HG03521 (cell line): ENCODE results near the gene TMBIM6.

Experiments
- ATAC-seq: cut with Tn5 transposase; IDR thresholded peaks from one replicate; pipeline ENCODE4 v1.9.1; 2021; ENCODE audit warnings: mild to moderate bottlenecking, moderate library complexity; ENCODE audit not compliant: unreplicated experiment

TMBIM6 gene

DNA sequence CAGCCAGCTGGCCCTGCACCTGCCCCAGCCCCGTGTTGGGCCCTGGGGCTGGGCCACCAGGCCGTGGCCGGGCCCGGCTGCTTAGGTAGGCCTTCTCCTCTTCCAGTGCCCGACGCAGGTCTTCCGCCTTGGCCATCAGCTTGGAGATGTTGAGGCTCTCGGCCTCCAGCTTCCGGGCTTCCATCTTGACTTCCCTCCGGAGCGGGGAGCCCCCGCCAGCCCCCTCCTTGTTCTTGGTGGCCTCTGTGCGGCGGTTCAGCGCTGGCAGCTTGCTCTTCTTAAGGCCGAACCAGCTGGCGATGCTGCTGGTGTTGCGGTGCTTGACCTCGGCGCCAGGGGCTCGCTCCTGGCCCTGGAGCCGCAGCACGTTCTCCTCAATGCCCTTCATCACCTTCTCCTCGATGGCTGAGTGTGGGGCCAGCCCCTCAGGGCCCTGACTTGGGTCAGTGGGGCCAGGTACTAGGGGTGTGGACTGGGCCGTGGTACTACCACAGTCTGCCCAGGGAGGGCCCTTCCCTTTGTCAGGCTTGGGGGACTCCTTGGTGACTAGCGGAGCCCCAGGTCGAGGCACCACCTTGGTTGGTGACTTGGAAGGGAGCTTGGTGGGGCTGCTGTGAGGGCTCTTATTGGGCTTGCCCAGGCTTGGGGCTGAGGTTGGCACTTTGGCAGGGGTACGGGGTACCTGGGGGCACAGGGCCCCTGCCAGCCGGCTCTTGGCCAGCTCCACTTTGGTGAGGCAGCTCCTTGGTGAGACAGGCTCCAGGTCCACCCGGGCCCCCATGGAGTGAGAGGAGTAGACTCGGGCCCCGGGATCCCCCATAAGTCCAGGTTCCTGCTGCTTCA is 53.7 kb downstream of the TMBIM6 start:
- no peak for ATAC-seq

DNA sequence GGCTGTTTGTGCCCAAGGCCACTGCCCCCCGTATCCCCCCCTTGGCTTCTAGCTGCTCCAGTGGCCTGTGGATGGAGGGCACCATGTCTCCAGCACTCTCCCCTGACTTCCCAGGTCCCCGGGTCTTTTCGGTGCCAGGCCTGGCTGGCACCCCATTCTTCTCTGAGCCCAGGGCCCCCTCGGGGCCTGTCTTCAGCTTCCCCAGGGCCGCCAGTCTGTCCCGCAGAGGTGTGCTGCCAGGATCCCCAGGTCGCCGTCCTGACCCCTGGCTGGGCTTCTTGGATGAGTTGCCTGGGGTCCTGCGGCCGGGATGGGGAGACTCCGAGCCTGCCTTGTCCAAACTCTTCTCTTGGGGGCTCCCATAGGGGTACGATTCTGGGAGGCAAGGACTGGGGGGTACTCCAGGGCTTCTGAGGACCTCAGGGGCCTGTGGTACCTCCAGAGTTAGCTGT is 54.3 kb downstream of the TMBIM6 start:
- no peak for ATAC-seq

DNA sequence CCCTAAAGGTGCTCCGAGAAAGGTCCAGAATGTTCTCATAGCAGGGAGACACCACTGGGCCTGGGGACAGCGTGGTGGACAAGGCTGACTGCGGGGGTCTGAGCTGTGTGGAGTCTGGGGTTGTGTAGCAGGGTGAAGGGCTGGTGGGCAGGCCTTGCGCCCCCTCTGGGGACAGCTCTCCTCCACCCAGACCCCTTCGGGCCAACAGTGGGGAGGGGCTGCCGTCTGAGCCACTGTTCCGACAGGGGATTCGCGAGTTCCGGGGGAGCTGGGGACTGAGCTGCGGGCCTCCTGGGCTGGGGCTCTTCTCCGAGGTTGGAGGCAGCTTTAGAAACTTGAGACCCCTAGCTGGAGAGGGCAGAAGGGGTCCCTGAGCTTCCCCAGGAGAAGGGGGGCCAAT is 54.8 kb downstream of the TMBIM6 start:
- ATAC-seq: no peak

DNA sequence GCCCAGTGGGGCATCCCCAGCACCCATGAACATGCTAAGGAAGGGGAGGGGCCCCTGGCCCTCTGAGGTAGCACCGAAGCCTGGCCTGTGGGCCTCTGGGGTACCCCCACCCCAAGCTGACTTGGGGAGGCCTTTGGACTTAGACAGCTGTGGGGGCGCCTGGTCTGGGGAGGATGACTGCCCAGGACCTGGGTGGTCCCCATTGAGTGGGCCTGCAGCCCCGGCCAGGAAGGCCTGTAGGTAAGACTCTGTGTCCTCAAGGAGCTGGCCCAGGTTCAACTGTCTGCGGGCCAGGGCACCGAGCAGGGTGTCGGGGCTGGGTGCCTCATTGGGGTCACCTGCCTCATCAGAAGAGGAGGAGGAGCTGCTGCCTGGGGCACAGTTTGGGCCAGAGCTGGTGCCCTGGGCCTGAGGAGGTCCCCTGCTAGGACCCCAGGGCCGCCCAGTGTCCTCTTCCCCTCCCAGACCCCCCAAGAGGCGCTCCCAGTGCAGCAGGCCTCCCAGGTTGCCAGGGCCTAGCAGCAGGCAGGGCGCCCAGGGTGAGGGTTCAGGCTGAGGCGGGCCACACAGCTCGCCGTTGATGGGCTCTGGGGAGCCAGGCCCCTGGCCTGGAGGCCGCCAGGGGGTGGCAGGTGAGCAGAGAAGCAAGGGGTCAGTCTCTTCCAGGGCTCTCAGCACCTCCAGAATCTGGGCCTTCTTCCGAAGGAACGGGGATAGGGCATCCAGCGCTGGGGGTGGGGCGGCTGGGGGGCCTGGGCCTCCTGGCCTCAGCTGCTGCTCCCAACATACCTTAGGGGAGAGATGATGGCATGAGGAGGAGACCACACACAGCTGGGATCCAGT is 55.5 kb downstream of the TMBIM6 start:
- ATAC-seq: no peak

DNA sequence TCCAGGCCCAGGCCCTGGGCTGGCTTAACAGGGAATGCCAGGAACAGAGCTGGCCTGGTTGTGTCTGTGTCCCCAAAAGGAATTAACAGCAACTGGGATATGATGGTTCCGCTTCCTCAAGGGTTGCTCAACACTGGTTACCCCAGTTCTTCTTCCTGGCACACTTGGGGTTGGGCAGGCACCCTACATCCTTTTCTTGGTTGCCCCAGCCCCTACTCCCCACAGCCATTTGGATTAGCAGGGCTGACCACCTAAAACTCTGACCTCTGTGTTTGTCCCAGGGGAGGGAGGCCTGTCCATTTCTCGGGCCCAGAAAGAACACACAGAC is 56.1 kb downstream of the TMBIM6 start:
- ATAC-seq: no peak

DNA sequence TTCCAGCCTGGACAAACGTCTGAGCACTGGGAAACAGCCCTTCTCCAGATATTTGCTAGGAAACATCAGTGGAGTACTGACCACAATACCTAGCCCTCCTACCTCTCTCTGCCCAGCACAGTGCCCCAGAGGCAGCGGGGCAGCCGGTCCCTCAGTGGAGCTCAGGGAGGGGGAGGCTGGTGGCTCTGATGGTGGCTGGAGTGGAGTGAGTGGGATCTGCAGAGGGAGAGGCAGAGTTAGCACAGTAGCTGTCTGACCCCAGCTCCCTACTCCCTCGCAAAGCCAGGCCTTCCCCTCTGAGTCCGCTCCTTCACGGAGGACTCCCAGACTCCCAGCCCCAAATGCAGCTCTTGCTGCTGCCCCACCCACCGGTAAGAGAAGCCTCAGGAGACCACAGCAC is 56.9 kb downstream of the TMBIM6 start:
- no peak for ATAC-seq

DNA sequence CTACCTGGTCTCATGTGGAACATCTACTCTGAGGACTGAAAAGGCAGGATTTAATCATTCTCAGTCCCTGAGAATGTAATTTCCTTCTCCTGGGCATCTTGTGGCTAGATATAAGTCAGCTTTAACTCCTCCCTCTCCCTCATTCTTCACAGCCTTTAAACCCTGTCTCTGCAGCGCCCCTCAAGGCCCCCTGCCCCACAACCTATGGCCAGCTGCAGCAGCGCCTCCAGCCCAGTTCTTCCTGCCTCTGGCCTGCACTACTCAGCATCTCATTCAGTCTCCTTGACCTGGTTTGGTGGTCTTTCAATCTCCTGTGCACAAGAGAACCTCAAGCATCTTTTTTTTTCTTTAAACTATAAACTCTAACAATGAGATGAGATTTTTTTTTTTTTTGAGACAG is 57.6 kb downstream of the TMBIM6 start:
- no peak for ATAC-seq

DNA sequence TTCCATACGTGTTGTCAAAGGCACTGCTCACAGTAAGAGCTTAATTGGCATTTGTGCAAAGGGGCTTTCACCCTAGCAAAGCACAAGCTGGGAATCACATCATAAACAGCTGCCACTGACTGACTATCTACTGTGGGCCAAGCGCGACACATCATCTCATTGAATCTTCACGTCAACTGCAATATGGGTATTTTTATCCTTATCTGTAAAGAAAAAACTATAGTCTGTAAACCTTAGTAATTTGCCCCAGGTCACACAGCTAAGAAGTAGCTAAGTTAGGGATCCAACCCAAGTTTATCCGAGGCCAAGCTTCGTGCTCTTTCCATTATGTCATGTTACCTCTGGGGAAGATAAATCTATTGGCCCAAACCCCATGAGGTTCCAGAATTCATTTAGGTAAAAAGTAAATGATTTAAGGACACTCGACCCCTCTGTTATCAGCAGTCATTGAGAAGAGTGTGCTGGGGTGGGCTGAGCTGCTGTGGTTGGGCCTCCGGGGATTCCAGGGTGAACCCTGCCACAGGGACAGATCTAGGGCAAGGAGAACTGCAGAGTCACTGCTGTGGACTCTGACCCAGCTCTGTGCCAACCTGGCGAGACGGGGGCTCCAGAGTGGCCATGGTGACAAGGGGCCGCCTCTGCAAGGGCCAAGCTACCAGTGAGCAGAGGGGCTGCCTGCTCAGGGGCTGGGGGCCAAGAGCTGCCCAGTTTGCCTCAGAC is 59.2 kb downstream of the TMBIM6 start:
- no peak for ATAC-seq

DNA sequence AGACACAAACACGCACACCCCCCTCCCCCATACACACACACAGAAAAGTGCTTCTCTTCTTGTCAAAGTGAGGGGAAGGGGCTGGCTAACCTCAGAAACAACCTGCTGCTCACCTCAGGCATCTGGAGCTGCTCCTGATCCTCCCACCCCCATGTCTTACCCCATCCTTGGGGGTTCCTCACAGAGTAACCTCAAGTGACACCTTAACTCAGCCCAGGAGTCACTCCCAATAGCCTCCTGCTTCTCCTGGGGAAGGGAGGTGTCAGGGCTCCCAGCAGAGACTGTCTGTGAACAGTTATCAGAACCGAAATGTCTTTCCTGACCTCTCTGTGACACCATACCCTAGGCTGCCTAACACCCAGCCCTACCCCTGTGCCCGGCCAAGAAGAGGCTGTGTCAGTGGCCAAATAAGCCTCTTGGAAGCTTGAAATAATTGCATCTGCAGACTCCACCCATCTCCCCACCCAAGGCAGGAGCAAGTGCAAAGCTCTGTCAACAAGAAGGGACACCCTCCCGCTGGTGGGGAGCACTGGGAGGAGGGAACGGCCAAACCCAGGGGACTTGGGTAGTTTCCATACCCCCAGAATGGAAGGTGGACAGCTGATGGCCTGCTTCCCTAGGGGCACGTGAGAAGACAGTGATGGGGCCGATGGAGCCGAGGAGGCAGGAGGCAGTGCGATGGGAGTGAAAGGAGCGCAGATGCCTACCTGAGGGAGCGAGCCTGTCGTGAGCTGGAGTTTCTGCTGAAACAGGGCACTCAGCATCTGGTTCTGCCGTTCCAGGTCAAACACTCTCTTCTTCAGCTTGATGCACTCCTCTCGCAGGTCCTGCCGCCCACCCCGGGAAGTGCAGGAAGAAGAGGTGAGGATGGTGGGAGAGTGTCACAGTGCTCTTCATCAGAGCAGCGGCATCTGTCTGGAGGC is 60.0 kb downstream of the TMBIM6 start:
- ATAC-seq: no peak

DNA sequence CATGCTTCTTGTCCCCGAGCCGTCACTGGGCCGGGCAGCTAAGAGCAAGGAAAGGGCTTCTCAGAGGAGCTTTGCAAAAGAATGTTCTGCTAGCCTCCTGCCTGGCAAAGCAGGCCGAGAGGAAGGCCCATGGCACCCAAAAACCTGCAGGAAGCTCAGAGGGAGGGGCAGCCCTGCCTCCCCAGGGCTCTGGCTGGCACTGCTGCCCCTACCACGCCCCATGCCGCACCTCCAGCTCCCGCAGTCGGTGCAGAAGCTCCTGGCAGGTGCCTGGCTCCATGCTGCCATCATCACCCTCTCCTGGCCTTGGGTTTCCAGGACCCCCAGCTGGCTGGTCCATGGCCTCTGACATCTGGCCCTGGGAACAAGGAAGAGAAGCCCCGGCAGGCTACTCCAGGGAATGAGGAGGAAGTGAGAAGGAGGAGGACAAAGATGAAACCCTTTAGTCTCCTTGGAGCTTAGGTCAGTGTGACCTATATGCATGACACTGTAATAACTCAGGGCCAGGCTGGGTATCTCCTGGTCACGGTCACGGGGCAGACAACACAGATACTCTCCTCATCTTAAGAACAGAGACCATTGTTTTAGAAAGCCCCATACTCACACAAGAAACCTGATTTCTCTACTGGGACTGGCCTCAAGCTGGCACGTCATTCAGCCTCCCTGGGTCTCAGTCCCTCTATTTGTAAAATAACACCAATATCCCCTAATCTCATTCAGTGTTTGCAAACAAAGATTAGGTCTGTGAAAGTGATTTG is 62.5 kb downstream of the TMBIM6 start:
- ATAC-seq: no peak

DNA sequence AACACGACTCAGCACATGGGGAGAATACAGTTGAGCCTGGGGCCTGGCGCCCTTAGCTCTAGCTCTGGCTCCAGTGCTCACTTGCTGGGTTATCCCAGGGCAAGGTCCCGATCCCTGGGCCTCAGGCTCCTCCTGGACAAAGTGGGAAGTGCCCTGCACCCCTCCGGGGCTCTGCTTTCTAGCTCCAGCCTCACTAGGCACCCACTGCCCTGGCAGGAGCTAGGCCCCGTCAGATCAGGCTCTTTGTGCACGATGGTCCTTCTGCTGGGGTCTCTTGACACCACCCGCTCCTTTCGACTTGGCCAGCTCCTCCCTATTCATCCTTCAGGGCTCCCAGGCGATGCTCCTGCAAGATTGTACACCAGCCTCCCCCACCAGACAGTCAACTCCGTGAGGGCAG is 63.5 kb downstream of the TMBIM6 start:
- ATAC-seq: no peak

DNA sequence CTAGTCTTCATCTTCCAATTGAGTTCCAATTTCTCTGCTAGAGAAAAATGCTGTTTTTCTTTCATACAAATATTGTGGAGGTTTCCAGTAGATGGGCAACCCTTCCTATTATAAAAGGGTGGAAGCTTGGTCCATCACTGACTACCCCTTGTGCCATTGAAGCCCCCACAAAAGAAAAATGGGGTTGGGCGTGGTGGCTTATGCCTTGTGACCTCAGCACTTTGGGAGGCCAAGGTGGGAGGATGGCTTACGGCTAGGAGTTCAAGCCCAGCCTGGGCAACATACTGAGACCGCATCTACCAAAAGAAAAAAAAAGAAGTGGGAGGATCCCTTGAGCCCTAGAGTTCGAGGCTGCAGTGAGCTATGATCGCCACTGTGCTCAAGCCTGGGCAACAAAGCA is 64.1 kb downstream of the TMBIM6 start:
- no peak for ATAC-seq

DNA sequence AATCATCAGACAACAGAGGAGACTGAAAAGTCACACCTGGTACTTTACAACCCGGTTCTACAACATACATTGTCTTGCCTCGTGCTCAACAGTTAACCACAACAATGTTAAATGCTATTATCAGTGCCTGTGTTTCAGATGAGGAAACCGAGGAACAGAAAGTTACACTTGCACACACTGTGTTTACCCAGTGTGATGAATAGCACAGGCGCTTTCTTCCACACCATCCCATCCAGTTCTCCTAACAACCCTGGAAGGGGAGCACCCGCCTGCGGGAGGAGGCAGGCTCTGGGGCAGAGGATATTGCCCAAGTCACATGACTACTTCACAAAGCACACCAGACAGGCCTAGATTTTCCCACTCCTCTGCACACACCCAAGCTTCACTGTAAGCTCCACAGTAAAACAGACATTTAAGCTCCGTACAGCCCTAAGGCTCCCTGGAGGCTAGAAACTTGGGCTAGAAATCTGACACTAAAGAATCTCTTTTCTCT is 65.0 kb downstream of the TMBIM6 start:
- no peak for ATAC-seq

DNA sequence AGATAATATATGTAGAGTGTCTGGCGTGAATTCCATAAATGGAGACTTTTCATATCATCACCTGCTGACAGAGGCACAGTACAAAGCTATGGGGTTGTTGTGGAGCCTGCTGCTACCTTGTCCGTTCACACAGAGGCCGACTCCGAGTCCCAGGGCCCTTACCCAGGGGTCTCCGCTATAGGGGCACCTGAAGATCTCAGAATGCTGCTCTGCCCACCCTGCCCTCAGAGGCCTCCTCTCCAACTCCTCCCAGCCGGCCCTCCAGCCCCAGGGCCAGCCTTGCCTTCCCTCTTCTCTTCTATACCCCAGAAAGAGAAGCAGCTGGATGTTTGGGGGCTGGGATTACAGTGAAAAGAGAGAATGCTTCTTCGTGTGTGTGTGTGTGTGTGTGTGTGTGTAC is 65.5 kb downstream of the TMBIM6 start:
- ATAC-seq: no peak

DNA sequence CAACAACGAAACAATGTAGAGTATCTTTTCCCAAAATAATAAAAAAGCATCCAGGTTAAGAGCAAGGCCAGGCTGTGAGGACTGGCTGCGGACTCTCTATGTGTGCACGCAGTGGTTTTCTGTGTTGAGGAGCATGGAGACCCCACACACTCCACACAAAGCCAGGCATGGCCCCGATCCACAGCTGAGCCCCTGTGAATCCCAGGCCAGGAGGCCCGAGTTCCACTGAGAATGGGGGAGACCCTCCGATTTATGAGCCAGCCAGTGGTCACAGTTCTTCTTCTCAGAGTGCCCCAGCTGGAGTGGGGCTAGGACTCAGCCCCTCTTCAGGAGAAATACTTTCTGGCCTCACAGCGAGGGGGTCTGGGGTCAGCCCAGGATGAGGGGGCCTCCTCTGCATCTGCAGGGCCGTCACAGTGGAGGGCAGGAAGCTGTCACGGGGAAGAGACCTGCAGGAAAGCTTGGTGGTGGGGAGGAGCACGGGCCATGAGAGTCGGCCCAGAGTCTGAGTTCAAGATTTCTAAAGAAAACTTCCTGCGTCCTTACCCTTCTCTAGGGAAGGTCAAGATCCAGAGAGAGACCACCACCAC is 66.7 kb downstream of the TMBIM6 start:
- ATAC-seq: no peak

DNA sequence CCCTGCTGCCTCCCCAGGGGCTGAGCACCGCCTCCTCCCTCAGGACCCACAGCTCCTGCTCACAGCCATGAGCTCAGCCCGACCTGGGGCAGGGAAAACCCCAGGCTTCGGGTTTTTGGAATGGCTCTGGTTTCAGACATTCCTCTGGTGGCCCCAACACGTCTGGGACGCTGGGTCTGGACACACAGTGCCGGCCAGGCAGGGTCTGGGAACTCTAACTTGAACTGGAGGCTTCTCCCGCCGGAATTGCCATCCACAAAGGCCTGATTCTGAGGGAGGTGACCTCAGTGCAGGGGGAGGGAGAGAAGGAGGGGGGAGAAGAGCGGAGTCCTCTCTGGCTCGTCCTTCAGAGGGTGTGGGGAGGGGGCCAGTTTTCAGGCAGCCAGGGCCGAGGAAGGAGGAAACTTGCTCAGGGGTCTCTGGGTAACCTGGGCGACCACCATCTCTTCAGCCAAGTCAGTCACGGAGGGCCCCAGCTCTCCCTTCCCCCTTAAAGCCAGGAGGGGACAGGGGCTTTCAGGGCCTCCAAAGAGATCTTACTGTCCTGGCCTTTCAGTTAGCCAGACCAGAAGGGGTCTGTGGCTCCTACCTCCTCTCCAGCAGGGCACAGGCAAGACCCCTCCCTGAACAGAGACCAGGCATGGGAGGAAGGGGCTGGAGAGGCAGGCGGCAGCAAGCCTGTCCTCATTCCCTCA is 67.5 kb downstream of the TMBIM6 start:
- no peak for ATAC-seq

DNA sequence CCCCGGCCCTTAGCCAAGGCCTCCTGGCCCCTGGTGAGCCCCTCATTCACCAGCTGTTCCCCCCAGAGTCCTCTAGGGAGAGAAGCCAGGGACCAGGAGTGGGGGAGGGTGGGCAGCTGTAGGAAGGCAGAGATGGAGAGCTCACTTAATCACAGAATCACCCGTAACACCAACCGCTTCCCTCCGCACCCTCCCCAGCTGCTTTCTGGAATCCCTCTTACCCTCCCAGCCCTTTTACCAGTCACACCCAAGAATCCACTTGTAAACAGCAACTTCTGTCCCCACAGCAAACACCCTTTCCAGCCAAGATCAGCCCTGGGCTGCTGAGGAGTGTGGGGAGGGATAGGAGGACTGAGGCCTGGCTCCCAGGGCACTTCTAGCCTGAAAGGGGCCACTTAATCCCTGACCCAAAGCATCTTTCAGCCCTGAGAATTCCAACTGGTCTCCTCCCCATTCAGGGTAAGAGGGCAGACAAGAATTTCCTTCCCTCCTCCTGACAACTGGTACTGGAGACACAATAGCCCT is 68.1 kb downstream of the TMBIM6 start:
- ATAC-seq: no peak

DNA sequence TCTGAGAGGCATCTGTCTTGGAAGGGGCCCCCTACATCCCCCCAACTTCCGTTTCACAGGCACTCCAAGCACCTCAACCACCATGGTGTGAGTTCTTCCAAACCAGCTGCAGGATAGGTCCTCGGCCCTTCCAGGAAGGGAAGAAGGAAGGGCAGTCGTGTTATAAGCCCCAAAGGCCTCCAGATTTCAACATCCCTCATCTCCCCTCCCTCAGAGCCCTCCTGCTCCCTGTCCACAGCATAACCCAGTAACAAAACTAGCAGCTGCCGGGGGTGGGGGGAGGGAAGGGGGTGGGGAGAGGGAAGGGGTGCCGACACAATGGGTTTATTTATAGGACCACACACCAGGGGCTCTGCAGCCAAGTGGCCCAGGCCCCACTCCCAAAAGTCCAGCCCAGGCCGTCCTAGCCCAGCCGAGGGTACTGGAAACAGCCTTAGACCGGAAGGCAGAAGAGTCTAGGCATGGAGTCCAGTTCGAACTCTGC is 68.6 kb downstream of the TMBIM6 start:
- ATAC-seq: no peak
